NT2/D1 (cell line): ENCODE results near the gene DLX3.

Experiments used
- SUZ12 ChIP-seq: IDR thresholded peaks from 2 replicates; pipeline ENCODE4 v1.6.1; 2011; ENCODE audit not compliant: insufficient read length, insufficient read depth; ENCODE audit errors: extremely low read depth
- YY1 ChIP-seq: IDR thresholded peaks from 2 replicates; pipeline ENCODE4 v1.6.1; 2011; ENCODE audit not compliant: insufficient read length, insufficient read depth
- ZNF274 ChIP-seq: IDR thresholded peaks from 2 replicates; pipeline ENCODE4 v1.6.1; 2011; ENCODE audit warnings: mild to moderate bottlenecking, low read depth, low read length

- TF ChIP-seq YY1: no peak
- no peak for TF ChIP-seq ZNF274
- TF ChIP-seq SUZ12: no peak
Measured at GRCh38 chr17:49955157-49955556, 39.9 kb downstream of the DLX3 start.
